Spleen (tissue), 11 donors: Measurements from ENCODE around the gene MYT1. TPM values are rescaled to one million over a fixed set of nuclear protein-coding genes. Genes with fewer than 3 reads are reported as not detected.

Source experiments
- DNase-seq: peaks from one replicate; pipeline ENCODE4 v3.0.0-alpha.2; 2020
- H3K27ac ChIP-seq, 8 donors: fragments of 200-600 bp; sonication (generic) in 7 of 8; 1 replicate in 4 of 8; 2 replicates in 4 of 8; pipeline versions ENCODE4 v1.5.0 to v1.8.0; 2016 to 2021; ENCODE audit warnings: inconsistent platforms in 4 of 8, mild to moderate bottlenecking in 4 of 8, moderate library complexity in 1 of 8
- H3K27me3 ChIP-seq, 7 donors: fragments of 200-600 bp; sonication (generic) in 6 of 7; replicated peaks in 1 of 7; 1 replicate in 4 of 7; 2 replicates in 3 of 7; pipeline versions ENCODE4 v1.5.0 to v1.8.0; 2016 to 2021; ENCODE audit warnings: inconsistent platforms in 3 of 7, mild to moderate bottlenecking in 1 of 7
- H3K36me3 ChIP-seq, 6 donors: fragments of 200-600 bp; sonication (generic) in 5 of 6; 1 replicate in 4 of 6; 2 replicates in 2 of 6; pipeline versions ENCODE4 v1.5.0 to v1.8.0; 2016 to 2021; ENCODE audit warnings: inconsistent platforms in 2 of 6
- H3K4me1 ChIP-seq, 6 donors: fragments of 200-600 bp; sonication (generic) in 5 of 6; 1 replicate in 3 of 6; 2 replicates in 3 of 6; pipeline versions ENCODE4 v1.5.0 to v1.8.0; 2016 to 2021; ENCODE audit warnings: inconsistent platforms in 3 of 6
- H3K4me3 ChIP-seq, 8 donors: fragments of 200-600 bp; sonication (generic) in 7 of 8; 1 replicate in 4 of 8; 2 replicates in 4 of 8; pipeline versions ENCODE4 v1.5.0 to v1.8.0; 2016 to 2021; ENCODE audit warnings: inconsistent platforms in 4 of 8, mild to moderate bottlenecking in 4 of 8, moderate library complexity in 2 of 8
- H3K9me3 ChIP-seq, 8 donors: fragments of 200-600 bp; sonication (generic) in 7 of 8; 1 replicate in 4 of 8; 2 replicates in 4 of 8; pipeline versions ENCODE4 v1.5.0 to v1.8.0; 2016 to 2021; ENCODE audit warnings: inconsistent platforms in 4 of 8
- CTCF ChIP-seq, 11 experiments: fragments of 200-600 bp in 7 of 11; fragments of 450-650 bp in 4 of 11; sonication (generic) in 4 of 11; IDR thresholded peaks in 8 of 11; conservative IDR thresholded peaks in 3 of 11; 1 replicate in 7 of 11; 2 replicates in 4 of 11; pipeline versions ENCODE4 v1.4.0 to v1.8.0; 2016 to 2021; ENCODE audit warnings: antibody characterized with exemption in 11 of 11, inconsistent platforms in 4 of 11, mild to moderate bottlenecking in 1 of 11
- POLR2A ChIP-seq, 3 donors: fragments of 450-650 bp; IDR thresholded peaks; one replicate each; pipeline ENCODE4 v1.5.1; 2017; ENCODE audit warnings: antibody characterized with exemption in 3 of 3, mild to moderate bottlenecking in 1 of 3
- POLR2AphosphoS5 ChIP-seq, 3 donors: sonication (generic); formaldehyde crosslinking; IDR thresholded peaks; one replicate each; pipeline ENCODE4 v1.5.1; 2017; ENCODE audit warnings: antibody characterized with exemption in 3 of 3
- WGBS, 5 donors: extraction: QIAGEN DNeasy Blood & Tissue Kit in 3 of 5; methylation state at CpG; one replicate each; pipeline versions ENCODE4 v1.1.5 to v1.1.7; 2013 to 2018; 5-methylcytosine and 5-hydroxymethylcytosine counted together
- intact Hi-C: fragments of 100-400 bp; cut with DNase I; formaldehyde crosslinking; loops from one replicate; pipeline ENCODE4 v1.15.0; 2023; ENCODE audit warnings: low total_unique reads
- polyA plus RNA-seq, 3 donors: library from polyadenylated mRNA; stranded (reverse); fragments of 200-250 nt; gene quantifications; one replicate each; pipeline ENCODE4 v1.2.1, GENCODE V29; 2013
- total RNA-seq, 7 donors: library from RNA; depleted of rRNA in 3 of 7; stranded (reverse); fragments of >200 nt in 3 of 7; fragmentation: NEBNext Ultra II Directional in 4 of 7; extraction: Animal tissue kit (Norgen Biotek cat#: 25700) in 4 of 7; gene quantifications; one replicate each; pipeline versions ENCODE4 v1.1.0 to v1.2.1, GENCODE V29; 2016 to 2021
- donor health status: healthy with polysubstance abuse.
- donor health status: DM: no; HTN: no; CAD: no; lungs with moderate emphysema.
- donor health status: DM: no; HTN: no; CAD: no.
- donor health status: Bipolar disorder and iron deficiency.
- donor health status: healthy.
- donor health status: DM: no; HTN: no; CAD: no.
- donor health status: DM: yes; HTN: yes; CAD: no.

The MYT1 gene
- total and polyA plus RNA-seq, 10 donors: 0.08 to 2.2 (median 0.60) TPM; not detected in 3

GRCh38 chr20:64219730-64220129 lies 55.5 kb downstream of the MYT1 start:
- WGBS, 5 donors: 81 to 90% (median 86%) methylated on average over 15 to 16 of the region's 16 CpGs
- no peak overlapping the region for H3K27ac ChIP-seq
- no peak overlapping the region for H3K4me3 ChIP-seq
- intact Hi-C loops: no loop called here
- peaks cover 0 to 25% (median 0%) of the 10 kb centered on the region in 7 donors for H3K27me3 ChIP-seq
- peaks cover 3 to 38% (median 9%) of the 10 kb centered on the region in 6 donors for H3K4me1 ChIP-seq
- no peaks in the 10 kb centered on the region for H3K9me3 ChIP-seq
- TF ChIP-seq POLR2A (IDR thresholded peaks at IDR 0.05) (no peak), CTCF (IDR thresholded peaks at IDR 0.05 in 8 of 11, conservative IDR thresholded peaks at IDR 0.05 in 3 of 11) (no peak), POLR2AphosphoS5 (IDR thresholded peaks at IDR 0.05) (no peak)
- no peaks in the 10 kb centered on the region for H3K36me3 ChIP-seq
- no peak for DNase-seq

- no peak for DNase-seq
- intact Hi-C loops: no loop called here
- peaks cover 3 to 41% (median 9%) of the 10 kb centered on the region in 6 donors for H3K4me1 ChIP-seq
- H3K27ac ChIP-seq: no peak overlapping the region
- H3K4me3 ChIP-seq: no peak overlapping the region
- H3K27me3 ChIP-seq: peaks cover 0 to 28% (median 0%) of the 10 kb centered on the region in 7 donors
- no peak for TF ChIP-seq CTCF (IDR thresholded peaks at IDR 0.05 in 8 of 11, conservative IDR thresholded peaks at IDR 0.05 in 3 of 11)
- TF ChIP-seq POLR2A (IDR thresholded peaks at IDR 0.05): no peak
- TF ChIP-seq POLR2AphosphoS5 (IDR thresholded peaks at IDR 0.05): no peak
- no peaks in the 10 kb centered on the region for H3K36me3 ChIP-seq
- H3K9me3 ChIP-seq: no peaks in the 10 kb centered on the region
- 64 to 96% (median 88%) methylated on average over 8 of the region's 8 CpGs for WGBS, 5 donors
Measured at GRCh38 chr20:64220420-64220819, 56.2 kb downstream of the MYT1 start.

GRCh38 chr20:64220891-64221527 lies 56.8 kb downstream of the MYT1 start:
- no peak for DNase-seq
- TF ChIP-seq POLR2AphosphoS5 (IDR thresholded peaks at IDR 0.05) (no peak), POLR2A (IDR thresholded peaks at IDR 0.05) (no peak), CTCF (IDR thresholded peaks at IDR 0.05 in 8 of 11, conservative IDR thresholded peaks at IDR 0.05 in 3 of 11) (no peak)
- H3K4me1 ChIP-seq: peaks cover 3 to 41% (median 9%) of the 10 kb centered on the region in 6 donors
- H3K27ac ChIP-seq: no peak overlapping the region
- H3K4me3 ChIP-seq: no peak overlapping the region
- no peaks in the 10 kb centered on the region for H3K9me3 ChIP-seq
- H3K27me3 ChIP-seq: peaks cover 0 to 29% (median 0%) of the 10 kb centered on the region in 7 donors
- 73 to 78% (median 76%) methylated on average over 17 of the region's 17 CpGs for WGBS, 5 donors
- intact Hi-C loops: no loop called here
- H3K36me3 ChIP-seq: no peaks in the 10 kb centered on the region

- peaks cover 0 to 29% (median 0%) of the 10 kb centered on the region in 7 donors for H3K27me3 ChIP-seq
- H3K4me3 ChIP-seq: no peak overlapping the region
- WGBS, 5 donors: 25 to 75% (median 68%) methylated on average over 4 to 5 of the region's 5 CpGs; no CpG with 5 or more reads in 1 of the 5 donors
- H3K27ac ChIP-seq: no peak overlapping the region
- H3K9me3 ChIP-seq: no peaks in the 10 kb centered on the region
- H3K4me1 ChIP-seq: peaks cover 3 to 41% (median 9%) of the 10 kb centered on the region in 6 donors
- TF ChIP-seq CTCF (IDR thresholded peaks at IDR 0.05 in 8 of 11, conservative IDR thresholded peaks at IDR 0.05 in 3 of 11): no peak
- TF ChIP-seq POLR2A (IDR thresholded peaks at IDR 0.05): no peak
- intact Hi-C loops: no loop called here
- no peaks in the 10 kb centered on the region for H3K36me3 ChIP-seq
- no peak for DNase-seq
Measured at GRCh38 chr20:64222291-64222735, 58.1 kb downstream of the MYT1 start.
